ENCODE measurements around the gene ZNF737.
"Not testable (repeated sequence)": the region's sequence is repeated elsewhere in the genome, so short reads cannot be mapped to it uniquely, and the experiment has no call there.

ZNF737 gene

GRCh38 chr19:20565321-20566018 lies at the start of gene ZNF737:
Gene ZNF737 (minus strand): TSS chr19:20565781. CDS start chr19:20565640, 141 bp downstream.
- peak; percentile 94 for DNase-seq

- DNase-seq = not testable (repeated sequence)
These were observed 49.4 kb upstream of the ZNF737 start for GRCh38 chr19:20614971-20615370.

GRCh38 chr19:20612711-20613316 lies 47.2 kb upstream of the ZNF737 start:
- no peak for DNase-seq

GRCh38 chr19:20611866-20612265 lies 46.3 kb upstream of the ZNF737 start:
- DNase-seq = no peak

- no peak for DNase-seq
These were observed 42.4 kb upstream of the ZNF737 start for GRCh38 chr19:20607943-20608342.

GRCh38 chr19:20558571-20558970 lies 7.0 kb downstream of the ZNF737 start:
- DNase-seq = no peak

- DNase-seq = no peak
These were observed 7.6 kb downstream of the ZNF737 start for GRCh38 chr19:20558011-20558410.

- not testable (repeated sequence) for DNase-seq
These were observed 20.8 kb downstream of the ZNF737 start for GRCh38 chr19:20544667-20545333.

GRCh38 chr19:20530303-20530702 lies 35.3 kb downstream of the ZNF737 start:
- not testable (repeated sequence) for DNase-seq

GRCh38 chr19:20513189-20513904 lies 52.2 kb downstream of the ZNF737 start:
- DNase-seq = no peak

GRCh38 chr19:20503476-20503875 lies 62.1 kb downstream of the ZNF737 start:
- DNase-seq = peak; percentile 69

All from DMS 273 treated with DMSO at 0.1 percent for 48 hours (cell line).